PFSK-1 (cell line): ENCODE measurements around the gene CARM1.

ENCODE experiments used
- FOXP2 ChIP-seq: optimal IDR thresholded peaks from 2 replicates; pipeline ENCODE3; 2011; ENCODE audit warnings: borderline replicate concordance, control low read depth, inconsistent platforms; ENCODE audit not compliant: insufficient read depth; ENCODE audit errors: extremely low read length, extremely low read depth
- POLR2AphosphoS5 ChIP-seq: IDR thresholded peaks from 2 replicates; pipeline ENCODE4 v1.6.1; 2012; ENCODE audit warnings: low read depth, mild to moderate bottlenecking, control low read depth, low read length, moderate library complexity
- SIN3A ChIP-seq: IDR thresholded peaks from 2 replicates; pipeline ENCODE4 v1.6.1; 2012; ENCODE audit warnings: mild to moderate bottlenecking, low read length, moderate library complexity, borderline replicate concordance; ENCODE audit not compliant: insufficient read depth
- TAF1 ChIP-seq: IDR thresholded peaks from 2 replicates; pipeline ENCODE4 v1.6.1; 2012; ENCODE audit warnings: low read length, control low read depth, borderline replicate concordance; ENCODE audit not compliant: insufficient read depth
- TF ChIP-seq, protein P1 (sequence below), 2 experiments: IDR thresholded peaks; 2 replicates each; pipeline versions ENCODE4 v1.6.1 to v1.8.0; 2011 to 2012; ENCODE audit warnings: low read depth in 2 of 2, low read length in 2 of 2, control low read depth in 1 of 2, inconsistent platforms in 1 of 2, mild to moderate bottlenecking in 1 of 2, moderate library complexity in 1 of 2; ENCODE audit not compliant: insufficient read depth in 1 of 2

Gene CARM1

DNA sequence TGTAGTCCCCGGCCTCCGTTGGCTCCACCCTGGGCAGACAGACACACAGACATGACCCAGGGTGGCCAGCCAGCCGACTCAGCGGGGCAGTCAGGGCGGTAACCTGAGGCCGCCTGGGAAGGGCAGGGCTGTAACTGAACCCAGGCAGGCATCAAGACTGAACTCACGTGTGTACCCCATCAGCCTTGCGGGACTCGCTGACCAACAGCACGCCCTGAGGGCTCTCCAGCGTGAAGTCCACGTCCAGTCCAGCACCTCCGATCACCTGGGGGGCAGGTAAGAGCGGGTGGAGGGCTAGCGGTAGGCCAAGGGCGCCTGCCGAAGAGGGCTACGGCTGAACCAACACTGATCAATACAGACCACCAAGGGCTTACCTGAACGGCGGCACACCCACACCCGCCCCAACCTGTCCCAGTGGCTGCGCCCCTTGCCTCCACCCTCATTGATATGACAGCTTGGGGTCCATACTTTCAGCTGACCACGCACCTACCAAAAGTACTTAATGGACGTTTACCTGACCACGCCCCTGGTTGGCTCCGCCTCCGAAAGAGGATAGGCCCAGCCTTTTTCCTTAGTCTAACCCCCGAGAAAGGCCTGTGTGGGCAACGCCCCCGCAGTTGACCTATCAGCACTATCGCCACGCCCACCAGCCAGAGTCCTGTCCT, 36.1 kb upstream of the CARM1 start:
- TF ChIP-seq SIN3A: peak; percentile 53; the same call in 1 of the 2 replicates
- TF ChIP-seq FOXP2: no peak
- TF ChIP-seq POLR2AphosphoS5: peak; percentile 47; the same call in 1 of the 2 replicates
- no peak for TF ChIP-seq TAF1
- TF ChIP-seq, protein P1, sequence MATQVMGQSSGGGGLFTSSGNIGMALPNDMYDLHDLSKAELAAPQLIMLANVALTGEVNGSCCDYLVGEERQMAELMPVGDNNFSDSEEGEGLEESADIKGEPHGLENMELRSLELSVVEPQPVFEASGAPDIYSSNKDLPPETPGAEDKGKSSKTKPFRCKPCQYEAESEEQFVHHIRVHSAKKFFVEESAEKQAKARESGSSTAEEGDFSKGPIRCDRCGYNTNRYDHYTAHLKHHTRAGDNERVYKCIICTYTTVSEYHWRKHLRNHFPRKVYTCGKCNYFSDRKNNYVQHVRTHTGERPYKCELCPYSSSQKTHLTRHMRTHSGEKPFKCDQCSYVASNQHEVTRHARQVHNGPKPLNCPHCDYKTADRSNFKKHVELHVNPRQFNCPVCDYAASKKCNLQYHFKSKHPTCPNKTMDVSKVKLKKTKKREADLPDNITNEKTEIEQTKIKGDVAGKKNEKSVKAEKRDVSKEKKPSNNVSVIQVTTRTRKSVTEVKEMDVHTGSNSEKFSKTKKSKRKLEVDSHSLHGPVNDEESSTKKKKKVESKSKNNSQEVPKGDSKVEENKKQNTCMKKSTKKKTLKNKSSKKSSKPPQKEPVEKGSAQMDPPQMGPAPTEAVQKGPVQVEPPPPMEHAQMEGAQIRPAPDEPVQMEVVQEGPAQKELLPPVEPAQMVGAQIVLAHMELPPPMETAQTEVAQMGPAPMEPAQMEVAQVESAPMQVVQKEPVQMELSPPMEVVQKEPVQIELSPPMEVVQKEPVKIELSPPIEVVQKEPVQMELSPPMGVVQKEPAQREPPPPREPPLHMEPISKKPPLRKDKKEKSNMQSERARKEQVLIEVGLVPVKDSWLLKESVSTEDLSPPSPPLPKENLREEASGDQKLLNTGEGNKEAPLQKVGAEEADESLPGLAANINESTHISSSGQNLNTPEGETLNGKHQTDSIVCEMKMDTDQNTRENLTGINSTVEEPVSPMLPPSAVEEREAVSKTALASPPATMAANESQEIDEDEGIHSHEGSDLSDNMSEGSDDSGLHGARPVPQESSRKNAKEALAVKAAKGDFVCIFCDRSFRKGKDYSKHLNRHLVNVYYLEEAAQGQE (IDR thresholded peaks at IDR 0.05; ENCODE audit: insufficient read depth in 1 of 2, low read depth in 2 of 2, low read length in 2 of 2): no peak

DNA sequence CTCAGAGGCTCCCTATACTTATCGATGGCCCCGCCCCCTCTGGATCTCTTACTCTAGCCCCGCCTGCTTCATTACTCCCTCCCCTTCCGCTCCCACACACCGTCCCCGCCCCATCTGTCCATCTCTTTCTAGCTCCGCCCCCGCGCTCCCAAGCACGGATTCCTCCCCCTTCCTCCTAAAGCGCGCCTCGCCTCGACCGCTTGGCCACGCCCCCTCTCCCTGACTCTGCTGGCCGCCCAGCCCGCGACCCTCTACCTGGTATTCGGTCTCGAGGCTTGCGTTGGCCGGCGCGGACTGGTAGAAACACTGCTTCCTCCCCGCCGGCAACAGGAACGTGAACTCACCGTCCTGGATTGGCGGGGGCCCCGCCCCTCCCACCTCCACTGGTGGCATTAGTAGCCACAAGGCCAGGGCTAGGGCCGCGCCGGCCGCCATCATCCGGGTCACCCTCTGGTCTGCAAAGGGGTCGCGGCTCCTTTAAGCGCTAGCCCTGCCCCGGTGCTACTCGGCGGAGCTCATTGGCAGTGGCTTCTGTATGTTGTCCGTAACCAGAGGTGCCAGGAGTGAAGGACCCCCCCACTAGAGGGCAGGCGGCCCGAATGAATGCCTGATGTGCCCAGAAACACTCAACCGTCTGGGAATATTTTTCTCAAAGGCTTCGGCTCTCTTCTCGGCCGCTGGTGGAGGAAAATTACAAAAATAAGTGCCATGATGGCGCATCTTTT, 35.4 kb upstream of the CARM1 start, which contains the start of gene TMED1:
TMED1 (minus strand) TSS at position 459 of the 725 bp plus-strand sequence; CDS start at position 438, 21 bp downstream.
- TF ChIP-seq FOXP2: peak; percentile 14
- TF ChIP-seq POLR2AphosphoS5: peak; percentile 69
- peak; percentile 66; the same call in 1 of the 2 replicates for TF ChIP-seq TAF1
- no peak for TF ChIP-seq SIN3A
- TF ChIP-seq, protein P1 (IDR thresholded peaks at IDR 0.05; ENCODE audit: insufficient read depth in 1 of 2, low read depth in 2 of 2, low read length in 2 of 2): no peak

DNA sequence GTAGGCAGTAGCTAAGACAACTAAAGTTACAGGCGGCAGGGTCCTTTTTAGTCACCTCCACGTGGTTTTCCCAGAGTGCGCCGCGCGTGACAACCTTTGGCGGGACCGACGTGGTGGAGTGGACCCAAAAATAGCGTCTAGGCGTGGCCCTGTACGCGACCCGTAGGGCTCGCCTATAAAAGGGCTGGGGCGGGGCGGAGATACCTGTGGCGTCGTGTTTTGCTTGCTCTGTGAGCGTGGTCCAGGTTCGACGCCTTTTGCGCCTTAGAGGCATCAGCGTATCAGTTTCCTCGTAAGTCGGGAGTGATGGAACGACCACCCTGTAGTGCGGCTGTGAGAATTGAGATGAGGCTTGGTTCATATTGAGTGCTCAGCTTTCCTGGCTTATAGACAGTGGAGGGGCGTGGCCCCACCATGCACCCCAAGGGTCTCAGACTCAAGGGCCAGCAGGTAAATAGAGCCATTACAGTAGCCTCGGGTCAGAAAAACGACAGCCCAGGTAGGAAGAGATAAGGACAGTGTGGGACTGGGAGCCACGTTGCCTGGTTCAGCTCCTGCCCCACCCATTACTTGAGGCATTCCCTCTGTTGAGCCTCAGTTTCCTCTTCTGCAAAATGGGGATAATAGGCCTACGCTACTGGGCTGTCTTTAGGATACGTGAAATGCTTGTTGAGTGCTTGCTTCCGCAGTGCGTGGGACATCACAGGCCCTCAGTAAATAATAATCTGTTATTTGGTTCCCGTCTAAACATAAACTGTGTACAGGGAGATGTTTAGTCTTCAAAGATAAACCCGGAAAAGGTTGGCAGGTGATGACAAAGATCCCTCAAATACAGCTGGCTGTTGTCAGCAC, 34.6 kb upstream of the CARM1 start:
- TF ChIP-seq POLR2AphosphoS5 (no peak), SIN3A (no peak), FOXP2 (no peak)
- TF ChIP-seq, protein P1 (IDR thresholded peaks at IDR 0.05; ENCODE audit: insufficient read depth in 1 of 2, low read depth in 2 of 2, low read length in 2 of 2): no peak

DNA sequence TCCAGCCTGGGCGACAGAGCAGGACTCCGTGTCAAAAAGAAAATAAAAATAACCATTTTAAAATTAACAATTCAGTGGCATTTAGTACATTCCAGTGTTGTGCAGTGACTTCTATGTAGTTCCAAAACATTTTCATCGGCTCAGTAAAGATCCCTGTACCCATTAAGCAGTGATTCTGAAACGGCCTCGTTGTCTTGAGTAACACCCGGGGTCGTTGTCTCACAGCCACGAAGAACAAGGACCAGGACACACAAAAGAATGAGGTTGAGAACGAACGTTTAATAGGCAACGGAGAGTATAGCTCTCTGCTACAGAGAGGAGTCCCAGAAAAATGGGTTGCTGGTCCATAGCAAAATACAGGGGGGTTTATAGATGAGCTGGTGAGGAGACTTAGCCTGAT, 33.0 kb upstream of the CARM1 start:
- TF ChIP-seq POLR2AphosphoS5: no peak
- TF ChIP-seq TAF1: no peak
- no peak for TF ChIP-seq FOXP2
- TF ChIP-seq SIN3A: no peak
- TF ChIP-seq, protein P1 (IDR thresholded peaks at IDR 0.05; ENCODE audit: insufficient read depth in 1 of 2, low read depth in 2 of 2, low read length in 2 of 2): no peak
